A172 (cell line): ENCODE results near the gene HMCN2. TPM values are rescaled to one million over a fixed set of nuclear protein-coding genes. Genes with fewer than 3 reads are reported as not detected.

ENCODE experiments used
- DNase-seq: peaks from one replicate; pipeline ENCODE4 v3.0.0-alpha.2; 2015; ENCODE audit warnings: low spot score
- total RNA-seq: library from RNA; depleted of rRNA; stranded (reverse); fragments of >200 nt; shearing (Covaris generic); gene quantifications from 2 replicates; pipeline ENCODE4 v1.2.3, GENCODE V29; 2014; rRNA removed

HMCN2 gene
- total RNA-seq = 0.02 and 0.05 TPM in 2 replicates

DNA sequence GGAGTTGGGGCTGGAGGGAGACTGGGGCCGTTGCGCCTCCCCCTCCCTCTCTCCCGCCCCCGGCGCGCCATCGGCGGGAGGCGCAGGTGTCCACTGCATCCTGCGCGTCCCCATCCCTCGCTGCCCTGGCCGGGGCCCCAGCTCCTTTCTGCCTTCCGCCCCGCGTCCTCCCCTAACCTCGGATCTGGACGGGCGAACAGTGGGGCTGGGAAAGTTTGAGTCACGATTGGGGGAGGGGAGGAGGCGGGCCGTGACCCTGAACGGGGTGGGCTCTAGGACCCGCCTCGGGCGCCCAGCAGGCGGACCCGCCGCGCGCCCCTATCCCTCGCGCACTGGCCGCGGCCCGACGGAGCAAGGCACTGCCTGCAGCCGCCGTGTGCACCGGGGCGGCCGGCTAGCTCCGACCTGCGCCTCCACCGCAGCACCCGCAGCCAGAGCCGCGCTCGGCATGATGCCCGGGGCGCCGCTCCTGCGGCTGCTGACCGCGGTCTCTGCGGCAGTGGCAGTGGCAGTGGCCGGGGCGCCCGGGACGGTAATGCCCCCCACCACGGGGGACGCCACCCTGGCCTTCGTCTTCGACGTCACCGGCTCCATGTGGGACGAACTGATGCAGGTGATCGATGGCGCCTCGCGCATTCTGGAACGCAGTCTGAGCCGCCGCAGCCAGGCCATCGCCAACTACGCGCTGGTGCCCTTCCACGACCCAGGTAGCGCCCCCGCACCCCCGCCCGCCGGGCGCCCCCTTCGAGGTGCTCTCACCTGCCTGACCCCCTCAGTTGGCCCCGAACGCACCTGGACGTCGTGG lies at the start of gene HMCN2:
Gene HMCN2 (plus strand): TSS at position 330 of the 805 bp plus-strand sequence. CDS start 119 bp downstream, at position 449.
- DNase-seq = no peak

DNA sequence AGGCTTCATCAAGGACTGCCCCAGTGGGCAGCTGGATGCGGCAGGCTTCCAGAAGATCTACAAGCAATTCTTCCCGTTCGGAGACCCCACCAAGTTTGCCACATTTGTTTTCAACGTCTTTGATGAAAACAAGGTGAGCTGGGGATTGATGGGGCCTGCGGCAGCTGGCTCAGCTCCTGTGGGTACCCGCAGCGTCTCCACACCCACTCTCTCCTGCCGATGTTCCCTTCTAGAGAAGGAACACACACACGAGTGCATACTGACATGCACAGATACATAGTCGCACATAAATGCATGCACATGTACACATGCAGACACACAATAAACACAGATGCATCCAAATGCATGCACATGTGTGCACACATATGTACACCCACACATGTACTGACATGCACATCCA lies 47.7 kb upstream of the HMCN2 start:
- no peak for DNase-seq

- no peak for DNase-seq
These were observed 45.9 kb upstream of the HMCN2 start for GRCh38 chr9:130219661-130220096.

DNA sequence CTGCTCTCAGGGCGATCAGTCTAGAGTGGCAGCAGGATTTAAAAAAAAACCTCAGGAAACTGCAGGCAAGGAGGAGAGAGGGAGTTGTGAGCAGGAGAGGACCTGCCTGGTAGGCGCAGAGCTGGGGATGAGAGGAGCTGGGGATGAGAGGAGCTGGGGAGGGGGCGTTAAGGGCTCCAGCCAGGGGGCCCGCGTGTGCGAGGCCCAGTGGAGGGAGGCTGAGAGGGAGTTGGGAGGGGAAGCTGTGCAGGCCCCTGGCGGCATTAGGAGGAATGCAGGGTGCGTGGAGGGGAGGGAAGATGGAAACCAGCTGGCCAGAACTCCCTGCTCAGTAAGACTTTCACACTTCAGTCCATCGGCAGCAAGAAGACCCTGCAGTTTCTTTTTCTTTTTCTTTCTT lies 45.2 kb upstream of the HMCN2 start:
- DNase-seq = no peak

- no peak for DNase-seq
These were observed 42.7 kb upstream of the HMCN2 start for GRCh38 chr9:130222833-130223232.

GRCh38 chr9:130225071-130225470 lies 40.5 kb upstream of the HMCN2 start:
- DNase-seq = no peak

- DNase-seq = no peak
These were observed 40.0 kb upstream of the HMCN2 start for GRCh38 chr9:130225586-130225985.

- DNase-seq = no peak
These were observed 39.4 kb upstream of the HMCN2 start for GRCh38 chr9:130226112-130226511.

DNA sequence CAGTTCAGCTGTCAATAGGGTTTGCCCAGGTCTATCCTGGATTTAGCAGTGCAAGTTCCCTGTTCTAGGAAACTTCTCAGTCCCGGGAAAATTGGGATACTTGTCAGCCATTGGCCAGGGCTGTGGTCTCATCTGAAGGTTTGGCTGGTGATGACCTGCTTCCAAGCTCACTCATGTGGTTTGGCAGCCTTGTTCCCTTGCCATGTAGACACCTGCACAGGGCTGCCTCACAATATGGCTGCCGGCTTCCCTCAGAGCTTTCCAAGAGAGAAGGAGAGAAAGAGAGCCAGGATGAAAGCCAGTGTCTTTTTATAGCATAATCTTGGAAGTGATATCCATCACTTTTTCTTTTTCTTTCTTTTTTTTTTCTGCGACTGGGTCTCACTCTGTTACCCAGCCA lies 37.7 kb upstream of the HMCN2 start:
- DNase-seq = no peak

DNA sequence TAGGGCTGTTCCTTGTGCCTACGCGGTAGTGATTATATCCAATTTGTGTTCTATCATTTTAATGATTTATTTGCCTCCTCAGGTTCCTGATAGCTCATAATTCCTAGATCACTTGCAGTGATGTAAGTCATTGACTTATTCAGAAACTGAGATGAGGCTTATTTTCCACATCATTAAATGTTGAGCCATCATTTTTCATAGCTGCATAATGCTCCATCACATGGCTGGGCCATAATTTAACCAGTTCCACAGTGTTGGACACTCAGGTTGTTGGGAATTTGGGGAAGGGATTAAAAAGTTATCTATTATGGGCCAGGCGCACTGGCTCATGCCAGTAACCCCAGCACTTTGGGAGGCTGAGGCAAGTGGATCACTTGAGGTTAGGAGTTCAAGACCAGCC lies 35.8 kb upstream of the HMCN2 start:
- no peak for DNase-seq

GRCh38 chr9:130230631-130231030 lies 34.9 kb upstream of the HMCN2 start:
- no peak for DNase-seq

DNA sequence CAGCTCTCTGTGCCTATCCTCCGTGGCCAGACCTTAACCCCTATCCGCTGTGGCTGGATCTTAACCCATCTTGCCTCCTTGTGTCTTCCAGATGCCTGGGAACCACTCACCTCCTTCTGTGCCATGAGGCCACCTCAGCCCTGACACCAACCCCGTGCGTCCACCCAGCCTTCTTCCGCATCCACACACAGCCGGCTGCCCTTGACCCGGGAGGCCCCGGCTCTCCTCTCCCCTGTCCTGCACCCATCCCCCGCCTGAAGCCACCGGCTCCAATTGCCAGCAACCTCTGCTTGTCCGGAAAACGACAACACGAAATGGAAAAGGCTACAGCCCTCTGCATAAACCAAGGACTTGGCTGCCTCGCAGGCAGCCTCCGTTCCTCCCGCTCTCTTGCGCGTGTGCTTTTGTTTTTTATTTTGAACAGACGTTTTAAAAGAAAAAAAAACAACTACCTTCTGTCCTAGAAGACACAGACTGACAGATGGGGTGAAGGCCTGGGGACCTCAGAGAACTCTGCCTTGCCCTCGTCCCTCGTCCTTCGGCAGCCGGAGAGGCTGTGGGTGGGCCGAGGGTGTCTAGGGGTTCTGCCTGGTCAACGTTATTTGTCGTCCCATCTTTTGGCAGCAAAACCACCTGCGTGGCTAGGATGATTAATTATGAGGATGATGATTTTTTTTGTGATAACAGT lies 32.5 kb upstream of the HMCN2 start:
- DNase-seq = no peak

DNA sequence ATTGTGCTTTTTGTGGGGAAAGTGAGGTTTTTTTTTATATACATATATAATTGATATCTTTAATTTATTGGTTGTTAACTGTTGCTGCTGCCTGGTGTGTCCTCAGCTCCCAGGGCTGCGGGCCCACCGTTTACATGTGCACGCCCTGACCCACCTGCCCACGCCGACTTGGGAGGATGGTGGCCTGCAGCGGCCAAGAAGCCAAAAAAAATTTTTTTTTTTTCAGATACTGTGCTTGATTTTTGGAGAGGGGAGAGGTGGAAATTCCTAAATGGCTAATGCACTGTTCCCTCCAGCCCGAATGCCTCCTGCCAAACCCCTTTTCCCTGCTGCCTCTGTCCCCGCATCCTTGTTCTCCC lies 32.0 kb upstream of the HMCN2 start:
- DNase-seq = no peak

GRCh38 chr9:130234340-130235260 lies 31.0 kb upstream of the HMCN2 start:
- no peak for DNase-seq

DNA sequence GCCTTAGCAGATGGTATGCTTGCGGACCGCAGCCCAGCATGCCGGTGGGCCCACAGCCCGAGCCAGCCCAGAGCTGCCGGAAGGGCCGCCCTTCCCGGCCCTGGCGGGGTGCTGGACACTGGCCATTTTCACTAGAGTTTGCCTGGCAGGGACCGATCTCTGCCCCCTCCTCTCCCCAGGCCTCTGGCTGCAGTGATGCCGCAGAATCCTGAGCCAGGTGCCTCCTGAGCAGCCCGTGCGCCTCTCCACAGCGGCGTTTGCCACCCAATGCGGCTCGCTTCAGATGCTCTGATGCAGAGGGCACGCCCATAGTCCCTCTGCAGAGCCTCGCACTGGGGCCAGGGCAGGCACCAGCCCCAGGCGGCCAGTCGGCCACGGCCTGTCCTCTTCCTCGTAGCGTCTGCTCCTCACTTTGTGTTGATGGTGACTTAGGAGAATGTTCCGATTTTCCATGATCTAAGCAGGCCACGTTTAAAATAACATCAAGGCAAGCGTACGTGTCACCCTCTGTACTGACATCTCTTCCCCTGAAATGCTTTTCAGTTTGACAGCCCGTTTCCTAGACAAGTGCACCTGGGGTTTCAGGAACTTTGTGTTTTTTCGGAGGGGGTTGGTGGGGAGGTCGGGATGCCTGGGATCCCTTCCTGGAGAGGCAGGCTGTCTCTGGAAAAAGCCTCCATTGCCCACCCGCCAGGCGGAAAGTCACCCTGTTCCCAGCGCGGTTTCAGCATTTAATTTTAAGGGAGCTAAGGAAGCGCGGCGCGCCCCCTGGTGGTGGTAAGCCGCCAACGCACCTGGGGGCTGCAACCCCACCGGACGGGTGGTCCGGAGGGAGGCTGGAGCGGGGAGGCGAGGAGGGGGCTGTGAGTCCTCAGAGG lies 29.8 kb upstream of the HMCN2 start:
- no peak for DNase-seq

- DNase-seq = no peak
These were observed 29.0 kb upstream of the HMCN2 start for GRCh38 chr9:130236436-130236985.

DNA sequence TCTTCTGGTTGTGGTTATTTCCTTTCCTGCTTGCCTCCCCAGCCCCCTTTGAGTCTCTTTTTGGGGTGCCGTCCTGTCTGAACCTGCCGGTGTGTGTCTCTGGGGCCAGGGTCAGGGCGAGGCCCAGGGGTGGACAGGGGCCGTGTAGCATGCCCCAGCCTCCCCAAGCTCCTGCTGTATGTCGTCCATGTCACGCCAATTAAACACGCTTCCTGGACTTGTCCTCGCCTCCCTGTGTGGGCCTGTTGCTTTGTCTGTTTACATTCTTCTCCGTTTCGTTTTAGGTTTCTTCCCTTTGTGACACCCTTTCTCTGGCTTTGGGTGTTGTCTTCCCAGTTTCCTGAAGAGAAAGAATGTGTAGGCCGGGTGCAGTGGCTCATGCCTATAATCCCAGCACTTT lies 28.5 kb upstream of the HMCN2 start:
- DNase-seq = no peak

DNA sequence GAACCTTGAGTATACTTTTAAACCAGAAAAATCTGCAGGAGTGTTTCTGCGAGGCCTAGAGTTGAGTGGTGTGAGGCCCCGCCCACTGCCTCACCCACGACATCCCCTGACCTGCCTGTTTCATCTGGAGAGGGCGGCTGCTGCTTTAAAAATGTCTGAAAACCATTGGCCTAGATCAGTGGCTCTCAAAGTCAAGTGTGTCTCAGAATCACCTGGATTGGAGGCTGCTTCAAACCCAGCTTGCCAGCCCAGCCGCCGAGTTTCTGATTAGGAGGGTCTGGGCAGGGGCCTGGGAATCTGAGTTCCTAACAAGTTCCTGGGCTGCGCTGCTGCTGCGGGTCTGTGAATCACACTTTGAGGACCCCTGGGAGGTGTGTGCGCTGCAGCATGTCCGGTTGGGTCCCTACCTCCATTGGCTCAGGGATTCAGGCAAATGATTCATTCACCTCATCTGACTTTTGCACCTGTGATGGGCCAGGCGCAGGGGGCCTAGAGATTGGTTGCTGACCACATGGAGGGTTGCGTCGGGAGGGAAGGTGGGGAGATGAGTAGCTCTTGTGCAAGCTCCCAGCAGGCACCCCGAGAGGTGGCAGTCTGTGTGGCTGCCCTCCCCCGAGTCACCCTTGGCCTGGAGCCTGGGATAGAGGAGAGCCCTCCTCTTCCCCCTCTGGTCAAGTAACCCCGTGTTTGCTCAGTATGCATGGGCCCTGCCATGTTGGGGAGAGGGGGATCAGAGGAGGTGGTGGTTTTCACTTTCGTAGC lies 27.6 kb upstream of the HMCN2 start:
- DNase-seq = no peak

DNA sequence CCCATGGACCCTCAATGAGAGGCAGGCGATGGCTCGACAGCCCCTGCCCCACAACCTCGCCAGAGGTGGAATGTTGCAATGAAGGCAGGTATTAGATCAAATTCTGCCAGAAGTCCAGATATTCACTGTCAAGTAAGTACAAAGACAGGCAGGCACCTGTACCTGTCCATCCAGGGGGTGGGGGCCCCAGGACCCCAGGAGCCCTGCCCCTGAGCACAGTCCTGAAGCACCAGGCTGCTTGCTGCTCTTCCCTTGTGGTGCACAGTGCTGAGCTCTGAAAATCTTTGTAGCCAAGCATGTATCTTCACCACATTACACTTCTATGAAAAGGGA lies 26.2 kb upstream of the HMCN2 start:
- DNase-seq = no peak

DNA sequence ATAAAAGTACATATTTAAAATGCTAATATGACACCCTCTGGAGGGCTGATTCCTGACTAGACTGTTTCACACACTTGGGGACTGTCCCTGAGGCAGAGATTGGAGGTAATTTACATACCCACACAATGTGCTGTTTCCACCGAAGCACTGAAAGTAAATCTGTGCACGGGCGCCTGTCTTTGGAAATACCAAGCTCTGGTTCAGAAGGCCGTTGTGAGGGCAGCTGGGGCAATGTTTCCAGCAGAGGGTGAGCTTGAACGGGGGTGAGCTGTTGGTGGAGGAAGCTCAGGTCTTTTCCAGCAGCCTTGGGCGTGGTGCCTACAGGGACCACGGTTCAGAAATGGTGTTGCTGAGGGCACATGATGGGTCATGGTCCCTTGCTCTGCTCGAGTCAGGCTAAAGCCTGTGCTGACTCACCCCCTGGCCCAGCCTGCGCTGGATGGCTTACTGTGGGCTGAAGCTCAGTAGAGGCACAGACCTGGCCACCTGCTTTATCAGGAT lies 25.8 kb upstream of the HMCN2 start:
- peak; percentile 24 for DNase-seq
